Kasumi-1 (cell line): Measurements from ENCODE around the gene SRP72.

ENCODE experiments used
- DNase-seq, 2 experiments: peaks; one replicate each; lab custom pipeline; 2025; lab: John Stamatoyannopoulos, UW

Gene SRP72

GRCh38 chr4:56550642-56551041 is 83.2 kb downstream of the SRP72 start:
- DNase-seq: no peak

- no peak for DNase-seq
Measured at GRCh38 chr4:56551516-56551915, 84.1 kb downstream of the SRP72 start.

- no peak for DNase-seq
Measured at GRCh38 chr4:56552273-56552672, 84.9 kb downstream of the SRP72 start.
